Measurements from ENCODE around the gene PLA2G4C.

DNA sequence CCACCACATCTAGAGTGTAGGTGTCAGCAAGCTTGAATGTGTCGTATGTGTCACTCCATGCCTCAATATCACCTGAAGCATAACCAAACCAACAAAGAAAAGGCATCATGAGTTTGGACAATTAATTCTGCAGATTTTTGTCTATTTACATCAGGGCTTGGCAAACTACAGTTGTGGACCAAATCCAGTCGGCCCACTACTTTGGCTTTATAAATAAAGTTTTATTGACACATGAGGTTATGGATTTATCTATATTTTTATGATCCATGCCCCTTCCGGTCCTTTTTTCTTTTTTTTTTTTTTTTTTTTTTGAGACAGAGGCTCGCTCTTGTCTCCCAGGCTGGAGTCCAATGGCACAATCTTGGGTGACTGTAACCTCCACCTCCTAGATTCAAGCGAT, 57.5 kb downstream of the PLA2G4C start:
- TF ChIP-seq, protein P1, sequence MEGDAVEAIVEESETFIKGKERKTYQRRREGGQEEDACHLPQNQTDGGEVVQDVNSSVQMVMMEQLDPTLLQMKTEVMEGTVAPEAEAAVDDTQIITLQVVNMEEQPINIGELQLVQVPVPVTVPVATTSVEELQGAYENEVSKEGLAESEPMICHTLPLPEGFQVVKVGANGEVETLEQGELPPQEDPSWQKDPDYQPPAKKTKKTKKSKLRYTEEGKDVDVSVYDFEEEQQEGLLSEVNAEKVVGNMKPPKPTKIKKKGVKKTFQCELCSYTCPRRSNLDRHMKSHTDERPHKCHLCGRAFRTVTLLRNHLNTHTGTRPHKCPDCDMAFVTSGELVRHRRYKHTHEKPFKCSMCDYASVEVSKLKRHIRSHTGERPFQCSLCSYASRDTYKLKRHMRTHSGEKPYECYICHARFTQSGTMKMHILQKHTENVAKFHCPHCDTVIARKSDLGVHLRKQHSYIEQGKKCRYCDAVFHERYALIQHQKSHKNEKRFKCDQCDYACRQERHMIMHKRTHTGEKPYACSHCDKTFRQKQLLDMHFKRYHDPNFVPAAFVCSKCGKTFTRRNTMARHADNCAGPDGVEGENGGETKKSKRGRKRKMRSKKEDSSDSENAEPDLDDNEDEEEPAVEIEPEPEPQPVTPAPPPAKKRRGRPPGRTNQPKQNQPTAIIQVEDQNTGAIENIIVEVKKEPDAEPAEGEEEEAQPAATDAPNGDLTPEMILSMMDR (IDR thresholded peaks at IDR 0.05), result no peak
- no peak for TF ChIP-seq POLR2A (IDR thresholded peaks at IDR 0.05)
